HG02759 (cell line): ENCODE data around the gene FEN1.

Source experiments
- ATAC-seq: cut with Tn5 transposase; IDR thresholded peaks from one replicate; pipeline ENCODE4 v1.9.1; 2021; ENCODE audit warnings: mild to moderate bottlenecking, moderate library complexity; ENCODE audit not compliant: unreplicated experiment

FEN1 gene, protein sequence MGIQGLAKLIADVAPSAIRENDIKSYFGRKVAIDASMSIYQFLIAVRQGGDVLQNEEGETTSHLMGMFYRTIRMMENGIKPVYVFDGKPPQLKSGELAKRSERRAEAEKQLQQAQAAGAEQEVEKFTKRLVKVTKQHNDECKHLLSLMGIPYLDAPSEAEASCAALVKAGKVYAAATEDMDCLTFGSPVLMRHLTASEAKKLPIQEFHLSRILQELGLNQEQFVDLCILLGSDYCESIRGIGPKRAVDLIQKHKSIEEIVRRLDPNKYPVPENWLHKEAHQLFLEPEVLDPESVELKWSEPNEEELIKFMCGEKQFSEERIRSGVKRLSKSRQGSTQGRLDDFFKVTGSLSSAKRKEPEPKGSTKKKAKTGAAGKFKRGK

DNA sequence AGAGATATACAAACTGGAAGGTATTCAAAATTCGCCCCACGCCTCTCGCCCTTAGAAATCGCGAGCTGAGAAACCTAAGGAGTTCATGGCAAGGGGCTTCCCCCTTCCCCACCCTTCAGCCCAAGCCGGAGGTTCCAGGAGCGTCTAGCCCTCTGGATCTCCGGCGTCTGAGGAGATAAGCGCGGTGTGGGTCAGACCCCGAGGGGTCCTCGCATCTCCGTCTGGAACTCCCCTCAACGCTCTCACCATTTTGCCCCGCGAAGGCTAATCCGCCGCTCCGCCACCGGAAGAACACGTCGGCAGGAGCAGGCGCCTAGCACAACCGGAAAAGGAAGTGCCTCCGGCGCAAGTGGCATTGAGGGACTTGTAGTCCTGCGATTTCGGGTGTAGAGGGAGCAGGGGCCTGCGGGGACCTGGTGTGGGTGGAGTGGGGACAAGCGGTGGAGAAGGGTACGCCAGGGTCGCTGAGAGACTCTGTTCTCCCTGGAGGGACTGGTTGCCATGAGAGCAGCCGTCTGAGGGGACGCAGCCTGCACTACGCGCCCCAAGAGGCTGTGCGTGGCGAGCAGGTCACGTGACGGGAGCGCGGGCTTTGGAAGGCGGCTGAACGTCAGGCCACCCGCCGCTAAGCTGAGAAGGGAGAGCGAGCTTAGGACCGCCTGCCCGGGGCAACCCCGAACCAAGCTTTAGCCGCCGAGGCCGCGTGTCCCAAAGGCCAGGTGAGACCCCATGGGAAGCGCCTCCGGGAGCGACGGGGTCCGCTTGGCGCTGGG, at the start of gene FEN1, which contains the start of gene TMEM258:
TSS of gene FEN1 (plus strand) at position 602 of the 773 bp plus-strand sequence. CDS start 2,451 bp downstream, outside the sequence.
TSS of gene TMEM258 (minus strand) at position 290 of the 773 bp plus-strand sequence. CDS start at position 249, 41 bp downstream.
- ATAC-seq, result peak; percentile 89

GRCh38 chr11:61743486-61744095, 49.1 kb upstream of the FEN1 start:
- no peak for ATAC-seq

- ATAC-seq, result no peak
Measured at GRCh38 chr11:61744181-61744580, 48.5 kb upstream of the FEN1 start.

DNA sequence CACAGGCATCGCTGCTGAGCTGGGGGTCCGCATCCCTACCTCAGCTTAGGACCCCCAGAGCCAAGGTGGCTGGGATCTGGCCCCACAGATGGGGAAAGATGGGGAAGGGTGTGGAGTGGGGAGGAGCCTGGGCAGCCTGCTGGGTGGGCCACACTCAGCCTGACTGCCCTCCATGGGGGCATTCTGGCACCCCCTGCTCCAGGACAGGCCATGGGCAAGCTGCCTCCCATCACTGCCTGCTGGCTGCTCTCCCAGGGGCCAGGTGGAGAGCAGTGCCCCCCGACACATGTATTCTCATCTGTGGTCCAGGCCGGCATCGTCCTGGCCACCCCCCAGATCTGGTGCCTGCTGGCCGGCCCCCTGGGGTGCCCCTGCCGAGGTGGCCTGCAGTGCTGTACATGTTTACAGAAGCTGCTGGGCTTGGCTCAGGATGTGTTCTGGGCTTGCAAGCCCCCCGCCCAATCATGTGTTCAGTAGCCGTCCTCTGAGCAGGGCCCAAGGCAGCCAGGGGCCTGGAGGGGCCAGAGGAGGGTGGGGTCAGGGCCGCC, 48.0 kb upstream of the FEN1 start:
- no peak for ATAC-seq

DNA sequence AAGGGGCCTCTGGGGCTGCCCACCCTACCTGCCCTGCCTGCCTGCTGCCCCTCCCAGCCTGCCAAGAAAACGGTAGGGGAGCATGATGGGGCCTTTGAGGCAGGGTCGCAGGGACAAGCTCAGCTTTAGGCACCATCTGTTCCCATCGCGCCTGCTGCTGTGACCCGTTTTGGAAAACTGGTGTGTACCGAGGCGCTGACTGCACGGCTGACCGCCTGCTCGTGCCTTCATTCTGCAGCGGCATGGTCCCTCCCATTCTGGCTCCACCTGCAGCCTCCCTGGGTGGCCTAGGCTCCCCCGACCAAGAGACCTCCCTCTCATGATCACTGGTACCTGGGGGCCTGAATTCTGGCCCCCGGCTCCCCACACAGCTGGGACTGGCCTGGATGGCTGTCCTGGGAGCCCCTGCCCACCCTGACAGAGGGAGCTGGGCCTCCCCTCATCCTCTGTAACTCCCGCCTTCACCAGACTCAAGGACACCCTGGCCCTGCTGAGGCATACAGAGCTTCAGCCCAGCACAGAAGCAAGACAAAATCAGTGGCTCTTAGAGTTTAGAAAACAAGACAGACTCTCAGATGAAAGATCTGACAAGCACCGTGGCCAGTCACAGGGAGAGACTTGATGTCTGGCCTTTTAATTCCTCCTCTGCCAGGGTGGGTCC, 46.8 kb upstream of the FEN1 start:
- ATAC-seq, result no peak

DNA sequence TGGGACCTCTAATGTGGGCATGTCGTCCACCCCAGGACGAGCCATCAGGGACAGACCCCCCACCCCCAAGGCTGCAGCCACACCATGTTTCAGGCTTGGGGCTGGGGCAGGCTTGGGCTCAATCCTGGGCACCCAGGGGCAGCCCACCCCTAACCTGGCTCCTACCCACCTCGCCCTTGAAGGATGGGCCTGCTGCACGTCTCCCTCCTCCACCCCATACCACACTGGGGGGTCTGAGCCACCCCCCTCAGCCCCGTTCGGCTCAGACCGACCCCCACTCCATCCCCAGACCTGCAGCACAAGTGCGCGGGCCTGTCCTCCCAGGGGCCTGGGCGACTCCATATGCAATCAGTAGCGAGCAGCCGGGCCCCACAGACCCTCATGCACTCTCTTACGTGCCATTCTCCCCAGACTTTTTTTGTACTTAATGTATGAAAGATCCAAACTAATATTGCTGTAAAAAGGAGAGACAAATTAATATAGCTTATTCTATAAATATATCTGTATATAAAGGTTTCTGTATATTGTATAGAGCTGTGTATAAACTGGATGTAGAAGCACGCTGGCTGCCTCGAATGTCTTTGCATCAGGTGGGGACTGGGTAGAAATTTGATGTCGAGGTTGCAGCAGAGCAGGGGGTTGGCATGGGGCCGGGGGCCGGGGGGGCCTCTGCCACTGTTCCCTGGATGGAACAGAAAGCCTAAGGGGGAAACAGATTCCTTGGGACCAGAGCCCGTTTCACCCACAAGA, 46.1 kb upstream of the FEN1 start:
- no peak for ATAC-seq

GRCh38 chr11:61747192-61747966, 45.3 kb upstream of the FEN1 start:
- ATAC-seq, result peak; percentile 54

DNA sequence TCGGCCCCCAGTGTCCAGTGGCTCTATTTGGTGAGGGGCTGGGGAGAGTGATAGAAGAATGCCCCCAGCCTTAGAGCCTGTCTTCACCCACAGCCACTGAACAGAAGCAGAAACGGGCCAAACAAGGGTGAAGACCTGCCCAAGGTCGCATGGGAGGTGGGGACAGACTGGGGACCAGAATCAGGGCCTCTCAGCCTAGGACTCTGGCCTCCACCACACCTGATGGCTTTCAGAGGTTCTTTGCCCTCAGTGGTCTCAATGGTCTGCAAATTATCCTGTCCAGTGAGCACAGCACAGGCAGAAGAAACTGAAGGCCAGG, 44.8 kb upstream of the FEN1 start:
- ATAC-seq, result no peak

GRCh38 chr11:61749591-61750217, 43.0 kb upstream of the FEN1 start:
- ATAC-seq, result no peak

DNA sequence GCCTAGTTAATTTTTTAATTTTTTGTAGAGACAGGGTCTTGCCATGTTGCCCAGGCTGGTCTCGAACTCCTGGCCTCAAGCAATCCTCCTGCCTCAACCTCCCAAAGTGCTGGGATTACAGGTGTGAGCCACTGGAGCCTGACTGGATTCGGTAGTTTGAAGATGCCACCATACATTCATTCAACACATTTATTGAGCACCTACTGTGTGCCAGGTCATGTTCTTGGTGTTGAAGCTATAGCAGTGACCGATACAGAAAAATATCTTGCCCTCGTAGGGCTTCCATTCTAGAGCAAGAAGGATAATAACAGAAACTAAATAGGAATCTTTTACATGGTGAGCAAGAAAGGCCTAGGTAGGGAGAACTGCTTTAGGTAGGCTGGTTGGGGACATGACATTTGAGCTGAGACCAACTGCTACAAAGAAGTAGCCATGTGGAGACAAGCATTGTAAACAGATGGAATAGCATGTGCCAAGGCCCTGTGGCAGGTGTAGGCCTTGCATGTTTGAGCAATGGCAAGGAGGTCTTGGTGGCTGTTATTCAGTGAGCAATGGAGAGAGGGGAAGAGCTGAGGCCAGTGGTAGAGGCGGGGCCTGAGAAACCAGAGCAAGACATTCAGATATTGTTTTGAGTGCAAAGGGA, 42.0 kb upstream of the FEN1 start:
- ATAC-seq, result no peak

- no peak for ATAC-seq
Measured at GRCh38 chr11:61751384-61751783, 41.3 kb upstream of the FEN1 start.

- peak; percentile 59 for ATAC-seq
Measured at GRCh38 chr11:61752117-61752924, 40.4 kb upstream of the FEN1 start, which contains the start of gene MYRF. TSS of gene MYRF (plus strand) at chr11:61752636. CDS start at chr11:61752745, 109 bp downstream.

GRCh38 chr11:61752925-61753521, 39.7 kb upstream of the FEN1 start:
- no peak for ATAC-seq

DNA sequence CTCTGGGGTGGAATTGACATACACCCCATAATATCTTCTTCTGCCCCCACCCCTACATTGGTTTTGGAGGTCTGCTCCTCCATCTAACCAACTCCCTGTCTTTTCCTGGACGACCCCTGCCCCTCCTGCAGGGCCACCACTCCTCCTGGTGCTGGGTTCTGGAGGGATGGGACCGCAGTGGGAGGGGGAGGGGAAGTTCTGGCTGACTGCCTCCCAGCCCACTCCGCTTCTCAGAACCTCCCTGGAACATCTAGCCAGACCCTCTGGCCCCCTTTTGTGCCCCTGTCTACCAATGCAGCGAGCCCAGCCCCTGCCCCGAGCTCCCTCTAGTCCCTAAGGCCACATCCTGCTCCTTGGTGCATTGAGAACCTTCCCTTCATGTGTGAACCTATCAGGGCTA, 39.0 kb upstream of the FEN1 start:
- no peak for ATAC-seq

GRCh38 chr11:61754534-61755482, 37.9 kb upstream of the FEN1 start:
- no peak for ATAC-seq

GRCh38 chr11:61756147-61756451, 36.6 kb upstream of the FEN1 start:
- ATAC-seq, result no peak
